ENCODE data around the gene RFX4. TPM values are rescaled to one million over a fixed set of nuclear protein-coding genes. Genes with fewer than 3 reads are reported as not detected.

Gene RFX4
- total and polyA plus RNA-seq, 2 of the 13 experiments (the other 11 are each of a cell fraction or from before 2014, with no cell fraction given), result not detected

- ChIA-PET CTCF (ENCODE audit: low intra/inter-chr PET ratio, low total read pairs) (no interaction called here), POLR2A (no interaction called here)
- intact Hi-C loops (cut with micrococcal nuclease; ENCODE audit: unreplicated experiment) (no loop called here), in situ Hi-C loops (cut with HindIII; ENCODE audit: extremely low pct_ligation_motif_present, low pct_unique_long_range_greater_than_20kb) (no loop called here)
- no peak for ATAC-seq
- Histone ChIP-seq H2AFZ (ENCODE audit: low read length) (no peak overlapping the region), H3K9me3 (ENCODE audit: low read length) (no peaks in the 10 kb centered on the region), H3K9ac (ENCODE audit: insufficient read depth, low read depth, low read length) (no peak overlapping the region), H3K4me1 (ENCODE audit: insufficient read depth, low read length) (no peaks in the 10 kb centered on the region), H3K27me3 (ENCODE audit: control insufficient read depth in 1 of 2, insufficient read depth in 2 of 2, low read length in 2 of 2) (no peaks in the 10 kb centered on the region), H3K4me2 (ENCODE audit: low read depth, low read length) (no peak overlapping the region), H3K36me3 (replicated peaks in 1 of 2; ENCODE audit: control insufficient read depth in 1 of 2, insufficient read depth in 2 of 2, low read length in 2 of 2) (peaks cover 2 to 5% of the 10 kb centered on the region in 2 experiments; a peak in 1 of 5 replicates), H4K20me1 (ENCODE audit: insufficient read depth, low read length) (no peaks in the 10 kb centered on the region), H3K27ac (ENCODE audit: extremely low read length, insufficient read depth, low read length) (no peak overlapping the region), H3K4me3 (replicated peaks in 1 of 3; ENCODE audit: insufficient read depth in 1 of 3, low read depth in 2 of 3, low read length in 3 of 3) (no peak overlapping the region), H3K79me2 (ENCODE audit: insufficient read depth, low read length) (no peaks in the 10 kb centered on the region)
- BruUV-seq (replicated peaks), result no TSS peak
- DNase-seq (ENCODE audit: low spot score), result no peak
- no peak for FAIRE-seq
- 90% methylated on average over 3 of the region's 3 CpGs for WGBS (ENCODE audit: low lambda C conversion rate)
- TF ChIP-seq HNRNPH1 (optimal IDR thresholded peaks at IDR 0.05; ENCODE audit: low read depth, low read length) (no peak), ATF5 (CRISPR knock-in tag; IDR thresholded peaks at IDR 0.05; ENCODE audit: low read depth) (no peak), ATF7-NPFF (CRISPR knock-in tag; IDR thresholded peaks at IDR 0.05; ENCODE audit: low read depth) (no peak), ZNF646 (CRISPR knock-in tag; IDR thresholded peaks at IDR 0.05) (no peak)
These were observed 221.9 kb downstream of the RFX4 start for GRCh38 chr12:106804668-106805067.

Other genes starting within 250 kb of the RFX4 start
- 13.1 and 22.9 TPM in 2 replicates for gene POLR3B, start 225.3 kb upstream of the RFX4 start, total RNA-seq (2016; rRNA removed; fragmentation: Illumina TruSeq; extraction: Trizol)
- gene POLR3B, start 225.3 kb upstream of the RFX4 start, polyA plus RNA-seq (2011; rRNA removed), result 4.0 and 4.8 TPM in 2 replicates
- gene RIC8B, start 191.7 kb downstream of the RFX4 start, total RNA-seq (2016; rRNA removed; fragmentation: Illumina TruSeq; extraction: Trizol), result 7.5 and 9.9 TPM in 2 replicates
- 4.9 and 5.1 TPM in 2 replicates for gene RIC8B, start 191.7 kb downstream of the RFX4 start, polyA plus RNA-seq (2011; rRNA removed)